IPS-18c (cell line): ENCODE data around the gene ATP6V1A.

Experiments used
- H3K4me3 ChIP-seq: 2 replicates; pipeline ENCODE4 v1.7.0; 2013; ENCODE audit warnings: low read depth, mild to moderate bottlenecking, low read length, moderate library complexity; ENCODE audit not compliant: insufficient read depth
- H3K9me3 ChIP-seq: one replicate; pipeline ENCODE4 v1.6.1; 2013; ENCODE audit warnings: mild to moderate bottlenecking, low read length, moderate library complexity; ENCODE audit not compliant: control insufficient read depth, insufficient read depth

The ATP6V1A gene

DNA sequence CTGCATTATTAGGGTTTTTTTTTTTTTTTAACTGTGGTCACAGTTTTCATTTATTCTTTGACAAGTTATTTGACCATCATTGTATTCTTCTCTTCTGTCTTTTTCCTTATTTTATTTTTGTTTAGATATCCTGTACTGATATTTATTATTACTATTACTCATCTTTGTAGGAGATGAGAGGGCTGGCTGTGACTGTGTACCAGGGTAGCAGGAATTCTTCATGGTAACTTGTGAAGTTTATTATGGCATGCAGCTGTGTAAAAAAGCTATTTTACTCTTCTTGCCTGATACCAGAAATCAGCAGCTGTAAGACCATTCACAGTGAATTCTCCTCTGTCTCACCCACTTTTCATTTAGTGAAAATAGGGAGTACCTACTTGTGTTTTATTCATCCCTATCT is 44.5 kb downstream of the ATP6V1A start:
- no peak overlapping the region for H3K4me3 ChIP-seq
- H3K9me3 ChIP-seq: no peaks in the 10 kb centered on the region

- Histone ChIP-seq H3K4me3 (no peak overlapping the region), H3K9me3 (no peaks in the 10 kb centered on the region)
Observed at GRCh38 chr3:113794526-113794925, 47.7 kb downstream of the ATP6V1A start.

DNA sequence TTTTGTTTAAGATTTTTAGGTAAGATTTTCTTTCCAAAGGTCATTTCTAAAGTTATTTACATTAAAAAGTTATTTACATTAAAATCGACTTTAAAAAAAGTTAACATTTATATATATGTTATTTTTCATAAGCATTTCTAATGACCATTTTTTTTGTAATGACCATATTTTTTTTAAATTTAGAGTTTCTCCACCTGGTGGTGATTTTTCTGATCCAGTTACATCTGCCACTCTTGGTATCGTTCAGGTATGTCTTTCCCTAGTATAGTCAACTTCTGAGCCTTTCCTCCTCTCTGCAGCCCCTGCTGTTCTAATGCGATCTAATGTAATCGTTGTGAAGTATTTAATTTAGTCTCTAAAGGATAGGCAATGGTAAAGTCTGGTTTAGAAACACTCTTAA is 48.9 kb downstream of the ATP6V1A start:
- H3K4me3 ChIP-seq: no peak overlapping the region
- H3K9me3 ChIP-seq: no peaks in the 10 kb centered on the region

GRCh38 chr3:113802795-113803455 is 56.1 kb downstream of the ATP6V1A start:
- no peak overlapping the region for H3K4me3 ChIP-seq
- peaks cover 2% of the 10 kb centered on the region for H3K9me3 ChIP-seq

DNA sequence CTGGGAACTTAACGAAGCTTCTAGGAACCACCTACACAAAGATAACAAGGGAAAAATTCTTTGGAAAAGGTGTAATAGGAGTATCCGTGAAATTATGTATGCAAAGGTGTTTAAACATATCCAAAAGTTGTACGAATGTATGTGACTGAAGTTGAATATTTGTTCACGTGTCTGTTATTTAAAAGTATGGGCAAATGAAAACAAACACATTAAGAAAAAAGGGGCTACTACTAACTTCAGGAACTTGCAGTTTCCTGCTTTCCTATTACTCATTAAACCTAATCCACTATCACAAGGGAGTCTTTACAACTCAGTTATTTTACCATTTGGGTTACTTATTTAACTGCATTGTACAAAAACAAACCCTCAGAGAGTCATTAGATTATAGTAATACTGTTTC is 57.8 kb downstream of the ATP6V1A start:
- Histone ChIP-seq H3K9me3 (peaks cover 2% of the 10 kb centered on the region), H3K4me3 (no peak overlapping the region)

- H3K4me3 ChIP-seq: no peak overlapping the region
- peaks cover 2% of the 10 kb centered on the region for H3K9me3 ChIP-seq
Observed at GRCh38 chr3:113805249-113805648, 58.4 kb downstream of the ATP6V1A start.

GRCh38 chr3:113812854-113813253 is 66.0 kb downstream of the ATP6V1A start:
- no peak overlapping the region for H3K4me3 ChIP-seq
- no peaks in the 10 kb centered on the region for H3K9me3 ChIP-seq

- no peak overlapping the region for H3K4me3 ChIP-seq
- no peaks in the 10 kb centered on the region for H3K9me3 ChIP-seq
Observed at GRCh38 chr3:113819866-113820265, 73.0 kb downstream of the ATP6V1A start.

DNA sequence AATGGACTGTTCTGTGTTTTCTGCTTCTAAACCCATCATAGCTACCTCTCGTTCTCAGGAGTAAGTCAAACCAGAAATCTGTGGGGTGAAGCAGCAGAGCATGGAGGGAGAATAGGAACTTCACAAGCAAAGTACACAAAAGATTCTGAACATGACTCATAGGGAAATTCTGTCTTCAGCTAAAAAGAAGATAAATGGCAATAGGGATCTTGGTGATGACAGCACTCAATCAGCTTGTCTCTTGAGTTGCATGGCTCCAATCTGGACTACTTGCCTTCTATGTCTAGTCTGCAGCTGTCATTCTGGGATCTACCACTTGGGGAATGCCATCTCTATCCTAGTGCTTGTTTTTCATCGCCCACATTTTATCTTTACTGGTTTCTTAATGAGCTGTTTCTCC is 78.3 kb downstream of the ATP6V1A start:
- Histone ChIP-seq H3K9me3 (no peaks in the 10 kb centered on the region), H3K4me3 (no peak overlapping the region)

- no peak overlapping the region for H3K4me3 ChIP-seq
- no peaks in the 10 kb centered on the region for H3K9me3 ChIP-seq
Observed at GRCh38 chr3:113828600-113828999, 81.8 kb downstream of the ATP6V1A start.

DNA sequence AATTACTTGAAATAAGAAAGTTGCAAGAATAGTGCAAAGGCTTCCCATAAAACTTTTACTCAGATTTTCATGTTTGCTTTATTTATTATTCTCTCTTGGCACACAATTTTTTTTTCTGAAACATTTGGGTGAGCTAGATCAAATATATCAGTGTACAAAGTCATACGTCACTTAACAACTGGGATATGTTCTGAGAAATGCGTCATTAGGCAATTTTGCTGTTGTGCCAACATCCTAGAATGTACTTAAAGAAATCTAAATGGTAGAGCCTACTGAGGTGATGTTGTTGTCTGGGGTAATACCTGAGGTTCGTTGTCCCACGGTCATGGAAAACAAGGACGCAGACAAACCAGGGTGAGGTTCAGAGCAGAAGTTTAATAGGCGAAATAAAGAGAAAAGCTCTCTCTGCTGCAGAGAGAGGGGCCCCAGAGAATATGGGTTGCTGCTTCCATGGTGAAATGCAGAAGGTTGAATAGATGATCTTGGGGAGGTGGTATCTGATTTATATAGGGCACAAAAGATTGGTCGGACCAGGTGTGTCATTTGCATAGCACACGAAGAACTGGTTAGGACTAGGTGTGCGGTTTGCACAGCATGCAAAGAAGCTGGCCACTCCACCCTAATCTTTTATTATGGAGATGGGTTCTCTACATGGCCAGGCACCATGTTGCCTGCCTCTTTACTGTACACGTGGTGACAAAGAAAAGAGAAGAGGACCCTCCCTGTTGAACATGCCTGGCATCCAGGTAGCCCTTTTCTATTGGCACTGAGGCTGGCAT is 82.9 kb downstream of the ATP6V1A start:
- Histone ChIP-seq H3K4me3 (no peak overlapping the region), H3K9me3 (no peaks in the 10 kb centered on the region)

GRCh38 chr3:113831103-113831355 is 84.2 kb downstream of the ATP6V1A start:
- H3K4me3 ChIP-seq: no peak overlapping the region
- no peaks in the 10 kb centered on the region for H3K9me3 ChIP-seq

- H3K4me3 ChIP-seq: no peak overlapping the region
- H3K9me3 ChIP-seq: no peaks in the 10 kb centered on the region
Observed at GRCh38 chr3:113832477-113833164, 85.8 kb downstream of the ATP6V1A start.

DNA sequence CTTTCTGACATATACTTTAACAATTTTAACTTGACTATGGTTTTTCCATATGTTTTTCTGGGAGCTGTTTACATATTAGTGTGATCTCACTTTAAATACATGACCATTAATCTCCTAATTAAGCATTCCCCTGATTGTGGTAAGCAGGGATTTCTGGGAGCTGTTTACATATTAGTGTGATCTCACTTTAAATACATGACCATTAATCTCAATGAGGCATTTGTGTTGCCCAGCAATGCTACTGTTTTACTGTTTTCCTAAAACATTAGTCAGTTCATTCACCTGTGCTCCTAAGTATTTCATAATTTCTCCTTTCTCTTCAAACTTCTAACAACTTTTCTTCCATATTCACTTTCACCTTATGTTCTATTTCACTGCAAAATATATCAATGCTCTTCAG is 88.1 kb downstream of the ATP6V1A start:
- no peaks in the 10 kb centered on the region for H3K9me3 ChIP-seq
- no peak overlapping the region for H3K4me3 ChIP-seq

DNA sequence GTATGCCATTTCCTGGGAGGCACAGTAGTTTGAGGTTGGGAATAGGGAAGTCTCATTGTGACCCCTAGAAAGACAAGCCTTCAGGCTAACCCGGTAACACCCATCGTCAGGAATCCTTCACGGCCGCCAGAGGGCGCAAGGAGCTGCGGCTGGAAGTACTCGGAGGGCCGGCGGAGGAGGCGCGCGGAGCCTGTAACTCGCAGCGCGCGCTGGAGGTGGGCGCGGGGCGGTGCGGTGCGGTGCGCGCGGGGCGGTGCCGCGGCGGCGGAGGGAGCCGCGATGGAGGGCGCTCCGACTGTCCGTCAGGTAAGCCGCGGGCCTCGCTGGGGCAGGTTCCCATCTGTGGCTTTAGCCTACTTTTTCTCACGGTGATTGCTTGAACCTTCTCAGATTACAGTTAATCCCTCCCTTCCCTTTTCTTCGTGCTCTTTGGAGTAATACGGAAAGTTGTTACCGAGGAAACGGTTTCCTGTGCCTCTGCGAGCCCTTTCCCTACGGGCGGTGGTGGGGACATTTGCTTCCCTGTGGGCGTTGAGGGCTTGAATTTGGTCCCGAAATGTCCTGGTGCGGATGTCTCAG is 91.9 kb downstream of the ATP6V1A start, which contains the start of gene GRAMD1C:
Gene GRAMD1C (plus strand): TSS at position 158 of the 579 bp plus-strand sequence. CDS start 122 bp downstream, at position 280.
- Histone ChIP-seq H3K9me3 (no peaks in the 10 kb centered on the region), H3K4me3 (peak within 1 kb of the TSS; percentile 61)

DNA sequence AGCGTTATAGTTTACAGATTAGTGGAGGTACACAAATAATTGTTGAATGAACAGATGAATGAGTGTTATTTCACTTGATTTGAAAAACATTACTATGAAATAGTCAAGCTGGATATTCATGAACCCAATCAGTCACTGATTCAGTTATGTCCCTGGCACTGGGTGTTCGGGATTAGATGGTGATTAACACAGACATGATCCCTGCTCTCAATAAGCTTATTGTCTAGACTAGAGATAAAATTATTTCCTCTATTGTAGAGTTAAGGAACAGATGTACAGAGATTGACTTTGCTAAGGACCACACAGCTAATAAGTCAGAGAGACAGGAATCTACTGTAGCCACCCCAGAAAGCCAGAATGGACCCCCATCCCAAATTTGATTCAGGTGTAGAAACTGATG is 92.7 kb downstream of the ATP6V1A start:
- Histone ChIP-seq H3K4me3 (no peak overlapping the region), H3K9me3 (no peaks in the 10 kb centered on the region)

DNA sequence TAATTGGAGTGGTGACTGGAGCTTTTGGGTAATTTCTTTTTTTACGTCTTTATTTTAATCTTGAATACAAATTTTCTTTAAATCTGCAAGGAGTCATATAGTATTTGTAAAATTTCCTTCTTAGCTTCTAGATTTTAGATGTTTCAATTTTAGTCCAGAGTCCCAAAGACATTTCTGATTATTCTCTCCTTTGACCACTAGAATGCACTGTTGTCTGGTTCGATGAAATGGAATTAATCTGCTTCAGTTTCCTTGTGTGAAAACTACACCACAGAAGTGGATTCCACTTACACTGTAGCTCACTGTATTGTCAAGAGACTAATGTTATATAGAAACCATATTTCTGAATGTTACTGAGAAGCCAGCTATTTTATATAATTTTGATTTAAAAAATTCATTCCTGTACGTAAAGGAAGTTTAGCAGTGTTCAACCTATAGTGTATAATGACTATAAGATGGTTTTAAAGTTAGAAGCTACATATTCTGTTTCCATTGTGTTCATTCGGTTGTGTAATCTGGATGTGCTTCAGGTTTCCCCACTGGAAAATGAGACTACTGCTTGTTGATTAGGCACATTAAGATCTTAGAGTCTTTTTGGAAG is 97.9 kb downstream of the ATP6V1A start:
- H3K9me3 ChIP-seq: no peaks in the 10 kb centered on the region

GRCh38 chr3:113847247-113847646 is 100.4 kb downstream of the ATP6V1A start:
- no peak overlapping the region for H3K4me3 ChIP-seq
- H3K9me3 ChIP-seq: no peaks in the 10 kb centered on the region

More for the DNA sequence above, 97.9 kb downstream of the ATP6V1A start:
- H3K4me3 ChIP-seq: no peak overlapping the region
